GM18517 (cell line): Measurements from ENCODE around the gene ROPN1B.

Source experiments
- ATAC-seq: cut with Tn5 transposase; IDR thresholded peaks from one replicate; pipeline ENCODE4 v1.9.1; 2021; ENCODE audit warnings: mild to moderate bottlenecking, moderate library complexity; ENCODE audit not compliant: unreplicated experiment

The ROPN1B gene

DNA sequence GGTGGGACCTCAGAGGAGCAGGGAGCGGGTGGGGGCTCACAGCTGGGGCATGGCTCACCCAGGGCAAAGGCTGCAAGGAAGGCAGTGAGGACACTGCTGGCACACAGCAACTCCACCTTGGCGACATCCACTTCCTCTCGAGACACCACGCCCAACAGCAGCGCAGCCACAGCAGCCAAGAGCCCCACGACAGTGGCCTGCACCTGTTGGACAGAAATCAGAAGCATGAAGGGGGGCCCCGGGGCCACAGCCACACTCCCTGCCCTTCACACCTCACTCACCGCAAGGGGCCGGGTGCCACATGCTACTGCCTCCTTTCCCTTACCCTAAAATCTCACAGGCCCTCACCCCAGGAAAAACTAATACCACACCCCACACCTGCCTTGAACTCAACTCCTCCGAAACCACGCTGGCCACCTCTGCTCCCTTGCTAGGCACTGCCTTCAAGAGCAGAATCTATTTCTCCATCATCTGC is 57.3 kb downstream of the ROPN1B start:
- no peak for ATAC-seq

DNA sequence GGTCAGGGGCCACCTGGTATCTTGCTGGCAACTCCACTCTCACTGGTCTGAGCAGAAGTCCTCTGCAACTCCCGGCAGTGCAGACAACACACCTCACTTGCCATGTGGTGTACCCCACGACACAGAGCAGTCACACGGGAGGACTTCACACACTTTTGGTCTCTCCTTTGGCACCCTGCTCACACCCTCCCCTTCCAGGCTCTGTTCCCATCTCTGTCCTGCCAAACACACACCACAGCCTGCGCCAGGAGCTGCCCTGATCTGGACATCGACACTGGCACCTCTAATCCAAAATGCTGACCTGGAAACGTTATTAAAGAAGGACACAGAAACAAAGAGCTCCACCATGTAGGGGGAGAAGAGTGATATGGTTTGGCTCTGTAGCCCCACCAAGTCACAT is 57.8 kb downstream of the ROPN1B start:
- no peak for ATAC-seq

DNA sequence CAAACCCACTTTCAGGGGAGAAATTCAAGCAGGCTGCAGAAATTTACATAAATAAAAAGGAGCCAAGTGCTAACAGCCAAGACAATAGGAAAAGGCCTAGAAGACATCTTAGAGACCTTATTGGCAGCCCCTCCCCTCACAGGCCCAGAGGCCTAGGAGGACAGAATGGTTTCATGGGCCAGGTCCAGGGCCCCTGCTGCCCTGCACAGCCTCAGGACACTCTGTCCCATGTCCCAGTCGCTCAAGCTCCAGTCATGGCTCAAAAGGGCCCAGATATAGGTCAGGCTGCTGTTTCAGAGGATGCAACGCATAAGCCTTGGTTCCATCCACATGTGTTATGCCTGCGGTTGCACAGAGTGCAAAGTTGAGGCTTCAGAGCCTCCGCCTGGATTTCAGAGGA is 59.1 kb downstream of the ROPN1B start:
- no peak for ATAC-seq

DNA sequence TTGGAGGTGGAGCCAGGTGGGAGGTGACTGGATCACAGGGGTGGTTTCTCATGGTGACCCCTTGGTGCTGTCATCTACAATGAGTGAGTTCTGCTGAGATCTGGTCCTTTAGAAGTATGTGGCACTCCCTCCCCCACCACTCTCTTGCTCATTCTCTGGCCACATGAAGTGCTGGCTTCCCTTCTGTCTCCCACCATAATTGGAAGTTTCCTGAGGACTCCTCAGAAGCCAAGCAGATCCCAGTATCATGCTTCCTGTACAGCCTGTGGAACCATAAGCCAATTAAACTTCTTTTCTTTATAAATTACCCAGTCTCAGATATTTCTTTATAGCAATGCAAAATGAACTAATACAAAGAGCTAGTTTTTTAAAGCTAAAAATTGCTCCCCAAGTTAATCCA is 60.3 kb downstream of the ROPN1B start:
- ATAC-seq: no peak

DNA sequence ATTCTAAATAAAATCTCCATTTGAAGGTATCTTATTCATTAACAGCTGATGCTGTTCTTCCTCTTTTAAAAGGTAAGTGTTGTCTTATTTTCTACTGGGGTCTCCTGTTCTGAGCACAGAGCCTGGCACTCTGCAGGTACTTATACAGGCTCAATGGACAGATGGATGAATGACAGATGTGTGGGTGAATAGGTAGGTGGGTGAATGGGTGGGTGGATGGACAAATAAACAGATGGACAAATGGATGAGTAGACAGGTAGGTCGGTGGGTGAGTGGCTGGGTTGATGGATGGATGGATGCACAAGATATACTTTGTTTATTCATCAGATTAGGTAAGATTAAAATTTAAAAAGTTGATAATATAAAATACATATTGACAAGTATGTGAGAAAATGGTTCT is 61.5 kb downstream of the ROPN1B start:
- ATAC-seq: no peak

DNA sequence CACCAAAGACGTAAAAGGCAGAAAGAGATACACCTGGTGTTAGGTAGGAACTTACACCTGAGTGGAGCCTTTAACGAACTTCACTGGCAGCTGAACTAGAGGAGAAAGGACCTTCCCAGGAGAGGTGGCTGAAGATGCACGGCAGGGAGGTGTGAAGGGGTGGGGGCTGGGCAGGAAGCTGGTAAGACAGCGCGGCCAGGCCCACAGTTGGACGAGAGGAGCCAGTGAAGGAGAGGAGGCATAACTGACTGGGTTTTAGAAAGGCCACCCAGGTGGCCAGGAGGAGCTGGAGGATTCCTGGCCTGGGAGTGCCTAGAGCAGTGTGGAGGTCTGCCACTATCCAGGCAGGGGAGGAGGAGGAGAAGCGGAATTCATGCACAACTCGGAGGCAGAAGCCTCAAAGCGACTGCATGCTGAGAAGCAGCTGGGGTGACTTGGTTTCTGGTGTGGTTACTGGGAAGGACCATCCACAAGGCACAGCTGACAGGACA is 63.0 kb downstream of the ROPN1B start:
- no peak for ATAC-seq
